Activated CD4-positive, alpha-beta T cell treated with anti-CD3 and anti-CD28 coated beads, Interleukin-2, amount 50 U/mL, for 1 hour (primary cell): ENCODE data around the gene DENND2C.

Experiments used
- DNase-seq: peaks from one replicate; pipeline ENCODE4 v3.0.0-alpha.2; 2020

DENND2C gene

GRCh38 chr1:114540821-114541220, 129.0 kb downstream of the DENND2C start:
- DNase-seq = no peak

DNA sequence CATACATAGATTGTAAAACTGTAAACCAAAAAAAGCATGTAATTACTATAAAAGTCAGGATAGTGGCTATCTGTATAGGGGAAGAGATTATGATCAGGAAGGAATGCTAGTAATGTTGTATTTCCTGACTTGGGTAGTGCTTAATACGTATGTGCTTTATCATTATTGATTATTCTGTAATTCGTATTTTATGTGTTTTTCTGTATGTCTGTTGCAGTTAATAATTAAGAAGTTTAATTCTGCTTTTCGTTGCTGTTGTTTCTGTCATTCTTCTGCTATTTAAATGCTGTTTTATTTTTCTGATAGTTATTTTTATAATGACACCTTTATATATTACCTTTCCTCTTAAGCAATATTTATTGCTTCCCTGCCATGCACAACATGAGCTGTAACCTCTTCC, 129.6 kb downstream of the DENND2C start:
- no peak for DNase-seq

DNA sequence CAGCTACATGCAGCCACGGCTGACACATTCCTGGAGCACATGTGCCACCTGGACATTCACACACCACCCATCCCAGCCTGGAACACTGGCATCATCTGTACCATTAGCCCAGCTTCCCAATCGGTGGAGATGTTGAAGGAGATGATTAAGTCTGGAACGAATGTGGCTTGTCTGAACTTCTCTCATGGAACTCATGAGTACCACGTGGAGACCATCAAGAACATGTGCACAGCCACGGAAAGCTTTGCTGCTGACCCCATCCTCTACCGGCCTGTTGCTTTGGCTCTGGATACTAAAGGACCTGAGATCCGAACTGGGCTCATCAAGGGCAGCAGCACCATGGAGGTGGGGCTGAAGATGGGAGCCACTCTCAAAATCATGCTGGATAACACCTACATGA, 133.8 kb downstream of the DENND2C start:
- DNase-seq = no peak

DNA sequence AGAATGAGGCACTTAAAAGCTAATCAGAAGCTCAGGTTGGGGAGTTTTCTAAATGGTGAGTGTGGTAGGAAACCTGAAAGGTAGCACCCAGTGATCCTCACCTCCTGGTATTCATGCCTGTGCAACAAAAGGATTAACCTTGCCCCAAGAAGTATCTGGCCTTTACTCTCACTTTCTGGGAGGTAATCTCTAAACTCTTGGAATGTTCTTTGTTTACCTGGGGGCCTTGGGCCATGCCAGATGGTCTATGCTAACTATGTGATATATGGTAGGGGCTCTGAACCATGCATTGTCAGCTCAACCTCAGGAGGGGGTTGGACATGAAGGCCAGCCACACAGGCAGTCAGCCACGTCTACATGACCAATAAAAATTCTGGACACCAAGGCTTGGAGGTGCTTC, 134.4 kb downstream of the DENND2C start:
- no peak for DNase-seq
